AG09309 (cell line): ENCODE measurements around the gene SLF2.

ENCODE experiments used
- DNase-seq: peaks from one replicate; pipeline ENCODE4 v3.0.0-alpha.2; 2010; ENCODE audit warnings: low read depth
- H3K4me3 ChIP-seq: 2 replicates; pipeline ENCODE4 v1.5.1; 2011; ENCODE audit warnings: mild to moderate bottlenecking, low read depth, low read length, moderate library complexity; ENCODE audit not compliant: control insufficient read depth
- TF ChIP-seq, protein P1 (sequence below): IDR thresholded peaks from 2 replicates; pipeline ENCODE4 v1.5.1; 2011; ENCODE audit warnings: mild to moderate bottlenecking, low read depth, low read length, inconsistent platforms; ENCODE audit not compliant: insufficient read depth, control insufficient read depth; ENCODE audit errors: missing control alignments

The SLF2 gene, protein sequence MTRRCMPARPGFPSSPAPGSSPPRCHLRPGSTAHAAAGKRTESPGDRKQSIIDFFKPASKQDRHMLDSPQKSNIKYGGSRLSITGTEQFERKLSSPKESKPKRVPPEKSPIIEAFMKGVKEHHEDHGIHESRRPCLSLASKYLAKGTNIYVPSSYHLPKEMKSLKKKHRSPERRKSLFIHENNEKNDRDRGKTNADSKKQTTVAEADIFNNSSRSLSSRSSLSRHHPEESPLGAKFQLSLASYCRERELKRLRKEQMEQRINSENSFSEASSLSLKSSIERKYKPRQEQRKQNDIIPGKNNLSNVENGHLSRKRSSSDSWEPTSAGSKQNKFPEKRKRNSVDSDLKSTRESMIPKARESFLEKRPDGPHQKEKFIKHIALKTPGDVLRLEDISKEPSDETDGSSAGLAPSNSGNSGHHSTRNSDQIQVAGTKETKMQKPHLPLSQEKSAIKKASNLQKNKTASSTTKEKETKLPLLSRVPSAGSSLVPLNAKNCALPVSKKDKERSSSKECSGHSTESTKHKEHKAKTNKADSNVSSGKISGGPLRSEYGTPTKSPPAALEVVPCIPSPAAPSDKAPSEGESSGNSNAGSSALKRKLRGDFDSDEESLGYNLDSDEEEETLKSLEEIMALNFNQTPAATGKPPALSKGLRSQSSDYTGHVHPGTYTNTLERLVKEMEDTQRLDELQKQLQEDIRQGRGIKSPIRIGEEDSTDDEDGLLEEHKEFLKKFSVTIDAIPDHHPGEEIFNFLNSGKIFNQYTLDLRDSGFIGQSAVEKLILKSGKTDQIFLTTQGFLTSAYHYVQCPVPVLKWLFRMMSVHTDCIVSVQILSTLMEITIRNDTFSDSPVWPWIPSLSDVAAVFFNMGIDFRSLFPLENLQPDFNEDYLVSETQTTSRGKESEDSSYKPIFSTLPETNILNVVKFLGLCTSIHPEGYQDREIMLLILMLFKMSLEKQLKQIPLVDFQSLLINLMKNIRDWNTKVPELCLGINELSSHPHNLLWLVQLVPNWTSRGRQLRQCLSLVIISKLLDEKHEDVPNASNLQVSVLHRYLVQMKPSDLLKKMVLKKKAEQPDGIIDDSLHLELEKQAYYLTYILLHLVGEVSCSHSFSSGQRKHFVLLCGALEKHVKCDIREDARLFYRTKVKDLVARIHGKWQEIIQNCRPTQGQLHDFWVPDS

DNA sequence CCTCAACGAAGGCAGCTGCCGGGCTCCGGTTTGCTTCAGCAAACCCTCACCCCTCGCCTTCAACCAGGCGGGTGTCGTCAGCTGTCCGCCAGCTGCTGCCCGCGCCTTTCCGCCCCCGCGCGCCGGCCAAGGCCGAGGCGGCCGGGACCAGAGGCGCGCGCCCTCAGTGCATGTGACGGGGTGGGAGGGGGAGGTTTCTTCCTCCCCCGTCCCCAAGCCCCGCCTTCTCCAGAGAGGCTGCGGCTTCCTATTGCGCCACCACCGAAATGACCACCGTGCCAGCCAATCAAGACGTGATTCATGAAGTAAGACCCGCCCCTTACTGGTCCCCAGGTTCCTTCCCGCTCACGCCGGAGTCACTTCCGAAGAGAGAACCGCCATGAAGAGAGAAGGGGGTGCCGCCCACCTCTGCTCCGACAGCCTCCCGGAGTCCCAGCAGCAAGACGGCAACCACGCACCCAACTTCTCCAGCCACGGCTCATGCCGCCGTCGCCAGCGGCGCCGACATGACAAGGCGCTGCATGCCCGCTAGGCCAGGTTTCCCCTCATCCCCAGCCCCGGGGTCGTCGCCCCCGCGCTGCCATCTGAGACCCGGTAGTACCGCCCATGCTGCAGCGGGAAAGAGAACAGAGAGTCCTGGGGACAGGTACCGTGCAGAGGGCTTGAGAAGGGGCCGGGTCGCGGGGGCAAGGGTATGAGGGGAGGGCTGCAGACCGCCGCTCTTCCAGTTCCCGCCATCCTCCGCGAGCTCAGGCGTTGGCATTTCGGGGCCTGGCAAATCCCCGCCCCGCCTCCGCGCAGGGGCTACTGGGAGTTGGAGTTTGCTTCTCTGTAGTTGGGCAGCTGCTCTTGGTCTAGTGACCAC lies at the start of gene SLF2:
TSS of gene SLF2 (plus strand) at position 359 of the 865 bp plus-strand sequence. CDS start at position 507, 148 bp downstream.
- DNase-seq: peak; percentile 91
- TF ChIP-seq, protein P1, sequence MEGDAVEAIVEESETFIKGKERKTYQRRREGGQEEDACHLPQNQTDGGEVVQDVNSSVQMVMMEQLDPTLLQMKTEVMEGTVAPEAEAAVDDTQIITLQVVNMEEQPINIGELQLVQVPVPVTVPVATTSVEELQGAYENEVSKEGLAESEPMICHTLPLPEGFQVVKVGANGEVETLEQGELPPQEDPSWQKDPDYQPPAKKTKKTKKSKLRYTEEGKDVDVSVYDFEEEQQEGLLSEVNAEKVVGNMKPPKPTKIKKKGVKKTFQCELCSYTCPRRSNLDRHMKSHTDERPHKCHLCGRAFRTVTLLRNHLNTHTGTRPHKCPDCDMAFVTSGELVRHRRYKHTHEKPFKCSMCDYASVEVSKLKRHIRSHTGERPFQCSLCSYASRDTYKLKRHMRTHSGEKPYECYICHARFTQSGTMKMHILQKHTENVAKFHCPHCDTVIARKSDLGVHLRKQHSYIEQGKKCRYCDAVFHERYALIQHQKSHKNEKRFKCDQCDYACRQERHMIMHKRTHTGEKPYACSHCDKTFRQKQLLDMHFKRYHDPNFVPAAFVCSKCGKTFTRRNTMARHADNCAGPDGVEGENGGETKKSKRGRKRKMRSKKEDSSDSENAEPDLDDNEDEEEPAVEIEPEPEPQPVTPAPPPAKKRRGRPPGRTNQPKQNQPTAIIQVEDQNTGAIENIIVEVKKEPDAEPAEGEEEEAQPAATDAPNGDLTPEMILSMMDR: no peak
- peak within 1 kb of the TSS; percentile 100 for H3K4me3 ChIP-seq

DNA sequence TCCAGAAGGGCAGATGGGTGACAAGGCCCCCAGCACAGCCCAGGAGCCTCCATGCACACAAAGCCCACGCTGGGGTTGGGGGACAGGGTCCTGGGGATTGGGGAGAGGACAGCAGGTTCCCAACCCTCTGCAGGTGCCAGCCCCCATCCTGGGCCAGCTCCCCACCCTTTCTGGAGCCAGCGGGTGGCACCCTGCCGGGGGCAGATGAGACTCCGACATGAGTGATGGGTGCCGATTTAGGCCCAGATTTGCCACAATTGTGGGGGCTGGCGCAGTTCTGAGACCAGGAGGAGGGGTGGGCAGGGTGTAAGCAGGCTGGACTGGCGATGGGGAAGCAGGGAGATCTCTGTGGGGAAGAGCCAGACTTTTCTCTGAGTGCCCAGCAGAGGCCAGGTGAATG lies 49.3 kb upstream of the SLF2 start:
- DNase-seq: no peak
- TF ChIP-seq, protein P1: no peak

DNA sequence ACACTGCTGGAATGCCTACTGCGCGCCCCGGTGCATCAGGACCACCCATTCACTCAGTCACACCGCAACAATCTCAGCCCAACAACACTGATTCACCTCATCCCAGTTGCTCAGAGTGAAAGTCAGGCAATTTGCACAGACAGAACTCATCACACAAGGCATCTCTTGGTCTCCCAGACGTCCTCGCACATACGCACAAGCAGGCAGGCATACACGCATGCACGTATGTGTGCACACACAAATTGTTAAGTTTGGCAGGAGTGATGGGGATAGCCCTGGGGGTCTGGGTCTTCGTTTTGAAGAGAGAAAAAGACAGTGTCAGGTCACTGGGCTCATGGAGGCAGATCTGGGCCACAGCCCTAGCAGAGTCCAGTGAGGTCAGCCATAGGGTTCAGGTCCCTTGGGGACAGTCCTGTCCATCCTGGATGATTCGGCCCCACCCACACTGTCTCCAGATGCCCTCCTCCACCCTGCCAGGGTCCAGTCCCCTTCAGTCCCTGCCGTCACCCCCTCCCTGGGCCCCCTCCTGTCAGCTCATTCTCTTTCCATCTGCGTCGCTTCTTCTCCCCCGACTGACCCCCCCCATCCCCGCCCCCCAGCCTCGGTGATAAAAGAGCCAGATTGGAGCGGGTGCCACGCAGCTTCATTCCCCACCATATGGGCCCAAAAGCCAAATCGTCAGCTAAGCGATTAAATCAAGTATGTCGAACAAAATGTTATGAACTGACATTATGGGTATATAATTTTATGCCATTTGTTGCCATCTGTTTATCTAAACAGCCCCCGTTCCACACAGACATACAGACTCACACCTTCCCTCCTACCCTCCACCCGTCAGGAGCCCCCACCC lies 48.5 kb upstream of the SLF2 start:
- DNase-seq: no peak
- H3K4me3 ChIP-seq: no peak overlapping the region
- TF ChIP-seq, protein P1: no peak

More for the DNA sequence above, 49.3 kb upstream of the SLF2 start:
- no peak overlapping the region for H3K4me3 ChIP-seq

DNA sequence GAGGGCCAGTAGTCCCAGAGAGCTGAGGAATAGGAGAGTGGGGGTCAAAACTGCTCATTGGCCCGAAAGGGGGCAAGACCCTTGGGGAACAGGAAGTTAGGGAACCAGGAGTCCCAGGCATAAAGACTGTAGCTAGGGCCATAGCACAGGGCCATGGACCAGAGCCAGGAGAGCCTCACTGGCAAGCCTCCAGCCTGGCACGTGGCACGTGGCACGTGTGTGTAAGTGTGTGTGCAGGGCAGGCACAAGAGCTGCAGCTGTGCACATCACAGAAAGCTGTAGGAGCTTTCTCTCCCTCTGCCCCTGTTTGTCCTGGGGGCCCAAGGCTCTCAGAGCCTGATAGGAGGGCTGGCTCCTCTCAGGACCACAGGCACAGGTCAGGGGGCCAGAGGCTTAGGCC lies 47.8 kb upstream of the SLF2 start:
- TF ChIP-seq, protein P1: no peak
- no peak overlapping the region for H3K4me3 ChIP-seq
- DNase-seq: no peak

DNA sequence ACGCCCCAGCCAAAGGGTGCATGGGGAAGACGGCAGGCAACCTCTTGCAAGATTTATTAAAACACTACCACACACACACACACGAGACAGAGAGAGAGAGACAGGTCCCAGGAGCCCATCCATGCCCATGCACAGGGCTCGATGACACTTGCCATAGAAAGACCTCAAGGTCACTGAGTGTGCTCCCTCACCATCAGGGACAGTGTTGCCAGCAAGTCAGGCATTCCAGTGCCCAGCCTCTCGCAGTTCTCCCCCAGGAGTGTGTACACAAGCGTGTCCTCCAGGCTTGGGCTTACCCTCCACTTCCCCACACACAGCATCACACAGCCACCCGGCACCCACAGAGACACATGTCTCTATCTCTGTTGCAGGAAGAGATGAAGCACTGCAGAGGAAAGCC lies 46.8 kb upstream of the SLF2 start:
- no peak for DNase-seq
- TF ChIP-seq, protein P1: no peak
- no peak overlapping the region for H3K4me3 ChIP-seq
